ENCODE measurements around the gene FBXO48.
"Not testable (repeated sequence)": the region's sequence is repeated elsewhere in the genome, so short reads cannot be mapped to it uniquely, and the experiment has no call there.

Gene FBXO48

DNA sequence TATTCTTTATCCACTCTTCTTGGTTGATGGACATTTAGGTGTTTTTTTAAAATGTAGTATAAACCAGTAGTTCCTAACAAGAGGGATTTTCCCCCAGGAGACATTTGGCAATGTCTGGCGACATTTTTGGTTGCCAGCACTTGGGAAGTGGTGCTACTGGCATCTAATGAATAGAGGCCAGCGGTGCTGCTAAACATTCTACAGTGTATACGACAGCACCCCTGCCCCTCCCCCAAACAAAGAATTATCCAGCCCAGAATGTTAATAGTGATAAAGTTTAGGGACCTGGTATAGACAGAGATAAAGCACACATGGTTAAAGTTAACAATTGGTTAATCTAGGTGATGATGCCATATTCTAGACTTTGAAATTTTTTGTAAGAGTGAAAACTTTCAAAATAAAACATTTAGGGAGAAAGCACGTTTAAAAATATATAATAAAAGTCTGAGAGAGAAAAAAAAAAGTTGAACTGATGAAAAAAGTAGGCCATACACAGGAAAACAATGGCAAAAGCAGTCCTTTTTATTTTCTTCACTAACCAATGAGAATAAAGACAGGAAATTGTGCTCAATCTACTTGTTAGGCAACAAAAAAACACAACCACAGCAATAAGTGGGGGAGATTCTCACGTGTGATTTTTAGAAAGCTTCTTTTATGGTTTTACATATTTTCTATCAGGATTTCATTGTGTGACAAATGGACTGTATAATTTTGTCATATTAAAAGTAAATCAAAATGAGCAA is 14.8 kb downstream of the FBXO48 start:
- H3K27ac ChIP-seq (ENCODE audit: low read length) = no peak overlapping the region
- no peaks in the 10 kb centered on the region for H3K27me3 ChIP-seq (ENCODE audit: low read depth, low read length)
- H3K4me3 ChIP-seq (ENCODE audit: low read depth in 1 of 2, low read length in 2 of 2) = no peak overlapping the region
- H3K9me3 ChIP-seq (ENCODE audit: control insufficient read depth in 1 of 2, low read length in 2 of 2) = peaks cover 0 to 16% of the 10 kb centered on the region in 2 donors
- H3K4me1 ChIP-seq (ENCODE audit: control insufficient read depth in 1 of 2, insufficient read depth in 2 of 2, low read length in 2 of 2) = no peaks in the 10 kb centered on the region
- H3K36me3 ChIP-seq (ENCODE audit: control insufficient read depth in 1 of 2, insufficient read depth in 2 of 2, low read length in 2 of 2) = no peaks in the 10 kb centered on the region

DNA sequence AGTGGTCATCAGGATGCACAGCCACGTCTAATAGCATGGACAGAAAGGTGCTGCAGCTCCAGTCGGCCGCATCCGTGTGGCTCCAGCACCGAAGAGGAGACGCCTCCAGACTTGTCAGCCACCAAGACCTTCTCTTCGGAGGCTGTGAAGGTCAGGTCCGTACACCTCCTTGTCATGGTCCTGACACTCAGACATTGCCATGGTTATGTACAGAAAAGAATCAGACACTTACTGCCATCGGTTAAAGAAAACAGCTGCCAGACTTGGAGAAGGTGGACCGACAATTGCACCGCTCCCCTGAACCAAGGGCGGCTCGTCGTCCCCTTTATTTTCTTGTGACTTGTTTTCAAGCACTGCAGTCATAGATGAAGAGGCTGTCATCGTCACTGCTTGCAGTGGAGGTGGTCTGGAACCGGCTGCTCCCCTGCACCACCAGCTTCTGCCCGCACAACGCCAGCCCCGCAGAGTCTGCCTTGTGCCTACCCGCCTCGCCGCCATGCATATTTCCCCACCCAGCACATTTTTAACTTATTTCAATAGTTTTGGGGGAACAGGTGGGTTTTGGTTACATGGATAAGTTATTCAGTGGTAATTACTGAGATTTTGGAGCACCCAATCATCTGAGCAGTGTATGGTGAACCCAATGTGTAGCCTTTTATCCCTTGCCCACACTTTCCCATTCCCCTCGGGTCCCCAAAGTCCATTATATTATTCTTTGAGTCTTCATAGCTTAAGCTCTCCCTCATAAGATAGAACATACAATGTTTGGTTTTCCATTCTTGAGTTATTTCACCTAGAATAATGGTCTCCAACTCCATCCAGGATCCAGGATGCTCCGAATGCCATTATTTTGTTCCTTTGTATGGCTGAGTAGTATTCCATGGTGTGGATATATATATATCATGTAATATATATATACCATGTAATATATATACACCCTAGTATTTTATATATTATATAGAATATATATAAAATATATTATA is 18.1 kb downstream of the FBXO48 start:
- H3K4me1 ChIP-seq (ENCODE audit: control insufficient read depth in 1 of 2, insufficient read depth in 2 of 2, low read length in 2 of 2) = no peaks in the 10 kb centered on the region
- H3K4me3 ChIP-seq (ENCODE audit: low read depth in 1 of 2, low read length in 2 of 2) = no peak overlapping the region
- H3K36me3 ChIP-seq (ENCODE audit: control insufficient read depth in 1 of 2, insufficient read depth in 2 of 2, low read length in 2 of 2) = no peaks in the 10 kb centered on the region
- H3K9me3 ChIP-seq (ENCODE audit: control insufficient read depth in 1 of 2, low read length in 2 of 2) = peaks cover 0 to 16% of the 10 kb centered on the region in 2 donors
- no peaks in the 10 kb centered on the region for H3K27me3 ChIP-seq (ENCODE audit: low read depth, low read length)
- no peak overlapping the region for H3K27ac ChIP-seq (ENCODE audit: low read length)

DNA sequence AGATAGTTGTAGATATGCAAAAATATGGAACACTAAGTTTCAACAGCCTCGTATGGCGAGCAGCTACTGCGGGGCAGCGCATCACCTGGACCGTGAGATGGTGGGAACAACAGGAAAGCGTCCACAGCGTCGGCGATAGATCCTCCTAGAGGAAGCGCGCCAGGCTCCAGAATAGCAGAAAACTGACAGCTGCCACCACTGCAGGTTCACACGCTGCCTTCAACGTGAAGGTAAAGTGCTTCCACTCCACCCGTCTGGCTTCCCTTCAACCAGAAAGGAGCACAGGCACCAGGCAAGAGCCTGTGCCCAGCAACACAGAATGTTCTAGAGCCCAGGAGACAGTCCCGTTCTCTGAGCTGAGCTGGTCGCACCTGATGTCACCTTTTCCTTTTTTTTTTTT is 20.0 kb downstream of the FBXO48 start:
- Histone ChIP-seq H3K27ac (ENCODE audit: low read length) (no peak overlapping the region), H3K36me3 (ENCODE audit: control insufficient read depth in 1 of 2, insufficient read depth in 2 of 2, low read length in 2 of 2) (no peaks in the 10 kb centered on the region), H3K9me3 (ENCODE audit: control insufficient read depth in 1 of 2, low read length in 2 of 2) (peaks cover 0 to 16% of the 10 kb centered on the region in 2 donors), H3K4me1 (ENCODE audit: control insufficient read depth in 1 of 2, insufficient read depth in 2 of 2, low read length in 2 of 2) (no peaks in the 10 kb centered on the region), H3K4me3 (ENCODE audit: low read depth in 1 of 2, low read length in 2 of 2) (no peak overlapping the region), H3K27me3 (ENCODE audit: low read depth, low read length) (no peaks in the 10 kb centered on the region)

GRCh38 chr2:68446425-68446824 is 20.7 kb downstream of the FBXO48 start:
- not testable (repeated sequence) for H3K4me3 ChIP-seq (ENCODE audit: low read depth in 1 of 2, low read length in 2 of 2); H3K4me1 ChIP-seq (ENCODE audit: control insufficient read depth in 1 of 2, insufficient read depth in 2 of 2, low read length in 2 of 2); H3K36me3 ChIP-seq (ENCODE audit: control insufficient read depth in 1 of 2, insufficient read depth in 2 of 2, low read length in 2 of 2); H3K27me3 ChIP-seq (ENCODE audit: low read depth, low read length); H3K27ac ChIP-seq (ENCODE audit: low read length)
- peaks cover 0 to 16% of the 10 kb centered on the region in 2 donors for H3K9me3 ChIP-seq (ENCODE audit: control insufficient read depth in 1 of 2, low read length in 2 of 2)

GRCh38 chr2:68441994-68442322 is 25.1 kb downstream of the FBXO48 start:
- Histone ChIP-seq H3K27me3 (ENCODE audit: low read depth, low read length) (no peaks in the 10 kb centered on the region), H3K4me1 (ENCODE audit: control insufficient read depth in 1 of 2, insufficient read depth in 2 of 2, low read length in 2 of 2) (peaks cover 3 to 10% of the 10 kb centered on the region in 2 donors)

DNA sequence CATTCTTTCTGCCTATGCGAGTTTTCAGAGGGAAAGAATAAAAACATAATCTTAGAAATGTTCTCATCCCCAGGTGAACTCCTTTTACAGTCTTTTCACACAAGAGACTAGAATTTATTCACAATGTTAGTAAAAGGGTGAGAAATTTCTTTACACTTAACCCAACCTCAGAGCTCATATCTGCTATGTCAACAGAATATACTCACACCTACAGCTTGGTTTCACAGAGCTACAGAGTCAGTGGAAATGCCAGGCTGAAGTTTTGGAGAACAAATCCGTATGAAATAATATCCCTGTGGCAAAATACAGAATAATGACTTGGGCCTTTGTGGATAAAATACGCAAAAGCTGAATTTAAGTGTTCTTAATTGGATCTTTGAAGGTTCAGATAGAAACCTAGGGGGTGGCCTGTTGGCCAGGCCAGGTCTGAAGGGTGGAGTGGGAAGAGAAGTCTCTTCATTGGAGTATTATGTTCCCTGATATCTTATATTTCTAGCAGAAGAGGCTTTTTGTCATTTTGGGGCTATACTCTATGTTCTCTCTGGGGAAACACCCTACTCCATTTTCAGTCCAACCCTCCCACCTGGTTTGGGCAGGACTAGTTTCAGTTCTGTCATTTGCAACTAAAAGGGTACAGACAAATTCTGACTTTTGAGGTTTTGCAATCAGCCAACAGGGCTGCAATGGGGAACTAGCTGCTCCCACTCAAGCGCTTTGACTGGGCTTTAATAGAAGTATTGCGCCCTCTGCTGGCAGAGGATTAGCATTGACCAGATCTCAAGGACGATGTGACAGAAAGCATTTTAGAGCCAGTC is 25.7 kb downstream of the FBXO48 start:
- H3K27me3 ChIP-seq (ENCODE audit: low read depth, low read length) = no peaks in the 10 kb centered on the region
- no peaks in the 10 kb centered on the region for H3K36me3 ChIP-seq (ENCODE audit: control insufficient read depth in 1 of 2, insufficient read depth in 2 of 2, low read length in 2 of 2)
- peaks cover 3 to 10% of the 10 kb centered on the region in 2 donors for H3K4me1 ChIP-seq (ENCODE audit: control insufficient read depth in 1 of 2, insufficient read depth in 2 of 2, low read length in 2 of 2)
- no peaks in the 10 kb centered on the region for H3K9me3 ChIP-seq (ENCODE audit: control insufficient read depth in 1 of 2, low read length in 2 of 2)
- H3K27ac ChIP-seq (ENCODE audit: low read length) = no peak overlapping the region
- no peak overlapping the region for H3K4me3 ChIP-seq (ENCODE audit: low read depth in 1 of 2, low read length in 2 of 2)

More at GRCh38 chr2:68441994-68442322, 25.1 kb downstream of the FBXO48 start:
- no peak overlapping the region for H3K27ac ChIP-seq (ENCODE audit: low read length)
- no peak overlapping the region for H3K4me3 ChIP-seq (ENCODE audit: low read depth in 1 of 2, low read length in 2 of 2)
- H3K9me3 ChIP-seq (ENCODE audit: control insufficient read depth in 1 of 2, low read length in 2 of 2) = no peaks in the 10 kb centered on the region
- no peaks in the 10 kb centered on the region for H3K36me3 ChIP-seq (ENCODE audit: control insufficient read depth in 1 of 2, insufficient read depth in 2 of 2, low read length in 2 of 2)

DNA sequence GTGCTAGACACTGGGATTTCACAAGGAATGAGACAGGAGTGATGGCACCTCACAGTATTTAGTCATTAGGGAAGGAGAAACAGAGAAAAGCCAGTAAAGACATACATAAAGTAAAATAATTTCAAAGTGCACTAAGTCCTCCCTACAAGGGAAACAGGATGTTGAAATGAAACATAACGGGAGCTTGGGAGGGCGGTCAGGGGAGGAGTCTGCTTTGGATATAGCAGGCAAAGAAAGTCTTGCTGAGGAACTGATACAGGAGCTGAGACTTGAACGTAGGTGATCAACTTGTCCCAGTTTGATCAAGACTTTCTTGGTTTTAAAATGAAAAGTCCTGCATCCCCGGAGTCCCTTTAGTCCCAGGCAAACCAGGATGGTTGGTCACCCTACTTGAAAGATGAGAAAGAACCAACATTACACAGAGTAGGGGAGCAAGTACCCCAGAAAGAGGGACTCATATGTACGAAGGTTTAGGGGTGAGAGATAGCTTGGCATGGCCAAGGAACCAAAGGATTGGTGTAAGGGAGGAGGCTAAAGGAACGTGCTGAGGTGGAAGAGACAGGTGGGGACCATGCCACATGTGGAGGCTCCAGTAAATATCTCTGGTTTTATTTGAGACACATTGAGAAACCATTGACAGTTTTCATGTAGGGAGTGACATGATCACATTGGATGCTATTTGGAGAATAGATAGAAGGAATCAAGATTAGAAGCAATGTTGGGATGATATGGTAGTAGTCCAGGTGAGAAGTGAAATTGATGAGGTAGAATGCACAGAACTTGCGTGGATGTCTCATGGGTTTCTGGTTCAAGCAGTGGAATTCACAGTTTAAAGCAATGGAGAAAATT is 28.4 kb downstream of the FBXO48 start:
- no peak overlapping the region for H3K27ac ChIP-seq (ENCODE audit: low read length)
- H3K27me3 ChIP-seq (ENCODE audit: low read depth, low read length) = no peaks in the 10 kb centered on the region
- no peaks in the 10 kb centered on the region for H3K9me3 ChIP-seq (ENCODE audit: control insufficient read depth in 1 of 2, low read length in 2 of 2)
- no peak overlapping the region for H3K4me3 ChIP-seq (ENCODE audit: low read depth in 1 of 2, low read length in 2 of 2)
- peaks cover 3 to 10% of the 10 kb centered on the region in 2 donors for H3K4me1 ChIP-seq (ENCODE audit: control insufficient read depth in 1 of 2, insufficient read depth in 2 of 2, low read length in 2 of 2)
- no peaks in the 10 kb centered on the region for H3K36me3 ChIP-seq (ENCODE audit: control insufficient read depth in 1 of 2, insufficient read depth in 2 of 2, low read length in 2 of 2)

GRCh38 chr2:68436270-68436669 is 30.8 kb downstream of the FBXO48 start:
- H3K27ac ChIP-seq (ENCODE audit: low read length) = no peak overlapping the region
- no peaks in the 10 kb centered on the region for H3K36me3 ChIP-seq (ENCODE audit: control insufficient read depth in 1 of 2, insufficient read depth in 2 of 2, low read length in 2 of 2)
- H3K4me3 ChIP-seq (ENCODE audit: low read depth in 1 of 2, low read length in 2 of 2) = no peak overlapping the region
- no peaks in the 10 kb centered on the region for H3K9me3 ChIP-seq (ENCODE audit: control insufficient read depth in 1 of 2, low read length in 2 of 2)
- H3K27me3 ChIP-seq (ENCODE audit: low read depth, low read length) = no peaks in the 10 kb centered on the region
- peaks cover under 1 to 5% of the 10 kb centered on the region in 2 donors for H3K4me1 ChIP-seq (ENCODE audit: control insufficient read depth in 1 of 2, insufficient read depth in 2 of 2, low read length in 2 of 2)

DNA sequence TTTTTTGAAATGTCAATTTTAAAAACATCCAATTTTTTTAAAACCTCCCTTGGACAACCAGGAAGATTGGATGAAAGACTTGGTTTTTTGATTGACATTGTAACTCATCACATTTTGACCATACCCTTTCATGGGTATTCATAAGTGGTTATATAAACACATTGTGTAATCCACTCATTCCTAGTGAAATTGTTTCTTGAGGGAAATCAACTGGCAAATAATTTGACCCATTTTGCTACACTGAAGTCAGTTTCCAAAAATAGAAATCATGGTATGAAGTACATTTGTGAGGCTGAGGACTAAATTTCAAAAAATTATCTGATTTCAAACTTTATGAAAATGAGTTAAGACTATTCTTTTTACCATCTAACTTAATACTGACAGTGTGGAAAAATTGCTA is 31.5 kb downstream of the FBXO48 start:
- Histone ChIP-seq H3K9me3 (ENCODE audit: control insufficient read depth in 1 of 2, low read length in 2 of 2) (no peaks in the 10 kb centered on the region), H3K4me1 (ENCODE audit: control insufficient read depth in 1 of 2, insufficient read depth in 2 of 2, low read length in 2 of 2) (no peaks in the 10 kb centered on the region), H3K4me3 (ENCODE audit: low read depth in 1 of 2, low read length in 2 of 2) (no peak overlapping the region), H3K27ac (ENCODE audit: low read length) (no peak overlapping the region), H3K36me3 (ENCODE audit: control insufficient read depth in 1 of 2, insufficient read depth in 2 of 2, low read length in 2 of 2) (no peaks in the 10 kb centered on the region), H3K27me3 (ENCODE audit: low read depth, low read length) (no peaks in the 10 kb centered on the region)

GRCh38 chr2:68434981-68435380 is 32.1 kb downstream of the FBXO48 start:
- no peaks in the 10 kb centered on the region for H3K9me3 ChIP-seq (ENCODE audit: control insufficient read depth in 1 of 2, low read length in 2 of 2)
- no peaks in the 10 kb centered on the region for H3K4me1 ChIP-seq (ENCODE audit: control insufficient read depth in 1 of 2, insufficient read depth in 2 of 2, low read length in 2 of 2)
- H3K27me3 ChIP-seq (ENCODE audit: low read depth, low read length) = no peaks in the 10 kb centered on the region
- H3K4me3 ChIP-seq (ENCODE audit: low read depth in 1 of 2, low read length in 2 of 2) = no peak overlapping the region
- H3K27ac ChIP-seq (ENCODE audit: low read length) = no peak overlapping the region
- H3K36me3 ChIP-seq (ENCODE audit: control insufficient read depth in 1 of 2, insufficient read depth in 2 of 2, low read length in 2 of 2) = no peaks in the 10 kb centered on the region
